HEK293T (cell line): ENCODE measurements around the gene SLC9B2.

Source experiments
- BHLHE40 ChIP-seq: fragments of 450-650 bp; IDR thresholded peaks from 2 replicates; pipeline ENCODE4 v1.6.1; 2016; ENCODE audit warnings: mild to moderate bottlenecking, moderate library complexity, borderline replicate concordance
- CTBP1 ChIP-seq: fragments of 450-650 bp; IDR thresholded peaks from 2 replicates; pipeline ENCODE4 v1.6.1; 2016; ENCODE audit warnings: borderline replicate concordance
- ELF4 ChIP-seq: fragments of 450-650 bp; IDR thresholded peaks from 2 replicates; pipeline ENCODE4 v1.6.1; 2017; ENCODE audit warnings: antibody characterized with exemption
- FOXM1 ChIP-seq: fragments of 450-650 bp; IDR thresholded peaks from 2 replicates; pipeline ENCODE4 v1.6.1; 2017; ENCODE audit warnings: mild to moderate bottlenecking, borderline replicate concordance
- SP1 ChIP-seq: fragments of 450-650 bp; IDR thresholded peaks from 2 replicates; pipeline ENCODE4 v1.6.1; 2017
- SUZ12 ChIP-seq: fragments of 450-650 bp; IDR thresholded peaks from 2 replicates; pipeline ENCODE4 v1.6.1; 2016; ENCODE audit warnings: mild to moderate bottlenecking

GRCh38 chr4:103026868-103027267 is 49.7 kb downstream of the SLC9B2 start:
- no peak for TF ChIP-seq SP1
- no peak for TF ChIP-seq BHLHE40
- no peak for TF ChIP-seq SUZ12
- TF ChIP-seq ELF4: no peak
- TF ChIP-seq CTBP1: no peak
- TF ChIP-seq FOXM1: no peak
